GM10248 (cell line): Measurements from ENCODE around the gene MEMO1.

Source experiments
- CTCF ChIA-PET: fragments of 300-600 bp; sonication (Branson Sonifier 250); formaldehyde crosslinking; extraction: SDS; loops from one replicate; lab custom pipeline; 2021; ENCODE audit warnings: antibody characterized with exemption; lab: Yijun Ruan, JAX
- POLR2A ChIA-PET: fragments of 350-650 bp; sonication (Branson Sonifier 250); formaldehyde crosslinking; extraction: SDS; loops from one replicate; lab custom pipeline; 2020; ENCODE audit warnings: antibody characterized with exemption; lab: Yijun Ruan, JAX
- DNase-seq: peaks from one replicate; pipeline ENCODE4 v3.0.0; 2012; ENCODE audit errors: extremely low spot score
- CTCF ChIP-seq: IDR thresholded peaks from 2 replicates; pipeline ENCODE4 v1.5.1; 2012; ENCODE audit warnings: mild to moderate bottlenecking, low read depth; ENCODE audit errors: extremely low read depth, missing control alignments, control extremely low read depth

Gene MEMO1

GRCh38 chr2:32008805-32009515 lies 1.8 kb downstream of the MEMO1 start:
- POLR2A ChIA-PET = interaction anchor here (1.3 kb wide), 1 partner anchor 31 kb away, joined by 3 read pairs; the partner anchor contains the start of gene DPY30

GRCh38 chr2:32007121-32007391 lies 3.8 kb downstream of the MEMO1 start:
- no peak for TF ChIP-seq CTCF
- POLR2A ChIA-PET = no interaction called here
- DNase-seq = no peak
- CTCF ChIA-PET = interaction anchor here (1.5 kb wide), 1 partner anchor 9 kb away, joined by 3 read pairs; no protein-coding TSS in a partner anchor

More at GRCh38 chr2:32008805-32009515, 1.8 kb downstream of the MEMO1 start:
- no peak for TF ChIP-seq CTCF
- DNase-seq = no peak
- CTCF ChIA-PET = interaction anchor here (1.0 to 1.7 kb wide), 7 partner anchors 10 to 74 kb away, joined by 3 to 8 read pairs (median 3); partner anchors contain the start of gene DPY30

DNA sequence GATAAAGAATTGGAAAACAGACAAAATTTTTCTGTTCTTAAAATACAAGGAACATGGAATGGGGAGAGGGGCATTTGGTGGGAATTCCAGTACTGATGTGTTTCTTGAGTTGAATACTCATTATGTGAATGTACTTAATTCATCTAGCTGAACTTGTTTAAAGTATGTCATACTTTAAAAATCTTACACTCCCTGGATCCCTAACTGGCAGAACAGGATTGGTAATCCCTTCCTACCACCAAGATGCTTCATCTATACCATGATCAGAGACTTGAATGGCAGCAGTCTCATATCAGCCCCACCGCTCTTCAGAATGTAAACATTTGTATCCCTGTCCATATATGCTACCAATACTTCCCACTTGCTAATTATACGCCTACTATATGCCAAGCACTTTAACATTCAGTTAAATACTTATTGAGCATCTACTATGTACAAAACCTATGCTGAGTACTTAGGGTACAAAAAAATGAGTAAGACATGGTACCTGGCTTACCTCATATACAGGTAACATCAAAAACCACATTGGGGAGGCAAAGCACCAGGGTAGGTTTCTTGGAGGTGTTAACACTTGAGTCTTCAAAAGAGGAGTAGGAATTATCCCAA lies 5.3 kb downstream of the MEMO1 start:
- TF ChIP-seq CTCF = no peak
- CTCF ChIA-PET = interaction anchor here (0.8 to 1.4 kb wide), 3 partner anchors 25 to 106 kb away, joined by 3 to 4 read pairs (median 3); no protein-coding TSS in a partner anchor
- POLR2A ChIA-PET = no interaction called here
- DNase-seq = no peak

GRCh38 chr2:32003791-32004190 lies 7.0 kb downstream of the MEMO1 start:
- no peak for TF ChIP-seq CTCF
- ChIA-PET CTCF (interaction anchor here (0.8 to 1.3 kb wide), 2 partner anchors 9 to 28 kb away, joined by 3 to 4 read pairs; no protein-coding TSS in a partner anchor), POLR2A (no interaction called here)
- DNase-seq = no peak

- ChIA-PET POLR2A (no interaction called here), CTCF (no interaction called here)
These were observed 8.4 kb downstream of the MEMO1 start for GRCh38 chr2:32002406-32002805.

More at GRCh38 chr2:32002406-32002805, 8.4 kb downstream of the MEMO1 start:
- TF ChIP-seq CTCF = no peak
- no peak for DNase-seq
